Measurements from ENCODE around the gene PALB2. TPM values are rescaled to one million over a fixed set of nuclear protein-coding genes. Genes with fewer than 3 reads are reported as not detected.

The PALB2 gene
- total and polyA plus RNA-seq, 10 of the 15 experiments (the other 5 are each of a cell fraction or from before 2014, with no cell fraction given) = 9.2 to 24.6 (median 17.6) TPM

DNA sequence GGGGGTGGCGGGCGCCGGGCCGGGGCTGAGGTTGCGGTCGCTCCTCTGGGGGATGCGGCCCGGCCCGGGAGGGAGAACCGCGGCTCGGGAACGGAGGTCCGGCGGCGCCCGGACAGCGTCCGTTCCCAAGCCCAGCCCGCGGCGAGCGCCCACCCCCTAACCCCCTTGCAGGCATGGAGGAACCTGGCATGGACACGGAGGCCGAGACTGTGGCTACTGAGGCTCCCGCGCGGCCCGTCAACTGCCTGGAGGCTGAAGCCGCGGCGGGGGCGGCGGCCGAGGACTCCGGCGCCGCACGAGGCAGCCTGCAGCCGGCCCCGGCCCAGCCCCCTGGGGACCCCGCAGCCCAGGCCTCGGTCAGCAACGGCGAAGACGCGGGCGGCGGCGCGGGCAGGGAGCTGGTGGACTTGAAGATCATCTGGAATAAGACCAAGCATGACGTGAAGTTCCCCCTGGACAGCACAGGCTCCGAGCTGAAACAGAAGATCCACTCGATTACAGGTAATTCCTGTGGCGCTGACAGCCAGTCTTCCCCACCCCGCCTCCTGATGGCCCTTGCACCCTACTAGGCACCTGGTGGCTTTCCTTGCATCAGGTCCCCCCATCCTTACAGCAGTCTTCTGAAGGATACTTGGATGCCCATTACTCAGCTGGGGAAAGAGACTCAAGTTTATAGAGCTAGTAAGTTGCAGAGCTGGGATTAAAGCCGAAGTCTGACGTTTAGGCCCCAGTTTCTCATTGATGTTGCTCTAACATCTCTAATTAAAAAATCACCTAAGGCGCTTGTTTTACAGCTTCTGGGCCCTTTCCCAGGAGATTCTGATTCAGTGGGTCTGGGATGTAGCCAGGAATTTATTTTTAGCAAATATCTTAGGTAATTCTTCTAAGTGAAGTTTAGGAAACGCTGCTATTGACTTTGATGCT, 83.1 kb downstream of the PALB2 start (continued):
- TF ChIP-seq, protein P1, sequence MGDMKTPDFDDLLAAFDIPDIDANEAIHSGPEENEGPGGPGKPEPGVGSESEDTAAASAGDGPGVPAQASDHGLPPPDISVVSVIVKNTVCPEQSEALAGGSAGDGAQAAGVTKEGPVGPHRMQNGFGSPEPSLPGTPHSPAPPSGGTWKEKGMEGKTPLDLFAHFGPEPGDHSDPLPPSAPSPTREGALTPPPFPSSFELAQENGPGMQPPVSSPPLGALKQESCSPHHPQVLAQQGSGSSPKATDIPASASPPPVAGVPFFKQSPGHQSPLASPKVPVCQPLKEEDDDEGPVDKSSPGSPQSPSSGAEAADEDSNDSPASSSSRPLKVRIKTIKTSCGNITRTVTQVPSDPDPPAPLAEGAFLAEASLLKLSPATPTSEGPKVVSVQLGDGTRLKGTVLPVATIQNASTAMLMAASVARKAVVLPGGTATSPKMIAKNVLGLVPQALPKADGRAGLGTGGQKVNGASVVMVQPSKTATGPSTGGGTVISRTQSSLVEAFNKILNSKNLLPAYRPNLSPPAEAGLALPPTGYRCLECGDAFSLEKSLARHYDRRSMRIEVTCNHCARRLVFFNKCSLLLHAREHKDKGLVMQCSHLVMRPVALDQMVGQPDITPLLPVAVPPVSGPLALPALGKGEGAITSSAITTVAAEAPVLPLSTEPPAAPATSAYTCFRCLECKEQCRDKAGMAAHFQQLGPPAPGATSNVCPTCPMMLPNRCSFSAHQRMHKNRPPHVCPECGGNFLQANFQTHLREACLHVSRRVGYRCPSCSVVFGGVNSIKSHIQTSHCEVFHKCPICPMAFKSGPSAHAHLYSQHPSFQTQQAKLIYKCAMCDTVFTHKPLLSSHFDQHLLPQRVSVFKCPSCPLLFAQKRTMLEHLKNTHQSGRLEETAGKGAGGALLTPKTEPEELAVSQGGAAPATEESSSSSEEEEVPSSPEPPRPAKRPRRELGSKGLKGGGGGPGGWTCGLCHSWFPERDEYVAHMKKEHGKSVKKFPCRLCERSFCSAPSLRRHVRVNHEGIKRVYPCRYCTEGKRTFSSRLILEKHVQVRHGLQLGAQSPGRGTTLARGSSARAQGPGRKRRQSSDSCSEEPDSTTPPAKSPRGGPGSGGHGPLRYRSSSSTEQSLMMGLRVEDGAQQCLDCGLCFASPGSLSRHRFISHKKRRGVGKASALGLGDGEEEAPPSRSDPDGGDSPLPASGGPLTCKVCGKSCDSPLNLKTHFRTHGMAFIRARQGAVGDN (IDR thresholded peaks at IDR 0.05) = peak; percentile 69
- TF ChIP-seq, protein P2, sequence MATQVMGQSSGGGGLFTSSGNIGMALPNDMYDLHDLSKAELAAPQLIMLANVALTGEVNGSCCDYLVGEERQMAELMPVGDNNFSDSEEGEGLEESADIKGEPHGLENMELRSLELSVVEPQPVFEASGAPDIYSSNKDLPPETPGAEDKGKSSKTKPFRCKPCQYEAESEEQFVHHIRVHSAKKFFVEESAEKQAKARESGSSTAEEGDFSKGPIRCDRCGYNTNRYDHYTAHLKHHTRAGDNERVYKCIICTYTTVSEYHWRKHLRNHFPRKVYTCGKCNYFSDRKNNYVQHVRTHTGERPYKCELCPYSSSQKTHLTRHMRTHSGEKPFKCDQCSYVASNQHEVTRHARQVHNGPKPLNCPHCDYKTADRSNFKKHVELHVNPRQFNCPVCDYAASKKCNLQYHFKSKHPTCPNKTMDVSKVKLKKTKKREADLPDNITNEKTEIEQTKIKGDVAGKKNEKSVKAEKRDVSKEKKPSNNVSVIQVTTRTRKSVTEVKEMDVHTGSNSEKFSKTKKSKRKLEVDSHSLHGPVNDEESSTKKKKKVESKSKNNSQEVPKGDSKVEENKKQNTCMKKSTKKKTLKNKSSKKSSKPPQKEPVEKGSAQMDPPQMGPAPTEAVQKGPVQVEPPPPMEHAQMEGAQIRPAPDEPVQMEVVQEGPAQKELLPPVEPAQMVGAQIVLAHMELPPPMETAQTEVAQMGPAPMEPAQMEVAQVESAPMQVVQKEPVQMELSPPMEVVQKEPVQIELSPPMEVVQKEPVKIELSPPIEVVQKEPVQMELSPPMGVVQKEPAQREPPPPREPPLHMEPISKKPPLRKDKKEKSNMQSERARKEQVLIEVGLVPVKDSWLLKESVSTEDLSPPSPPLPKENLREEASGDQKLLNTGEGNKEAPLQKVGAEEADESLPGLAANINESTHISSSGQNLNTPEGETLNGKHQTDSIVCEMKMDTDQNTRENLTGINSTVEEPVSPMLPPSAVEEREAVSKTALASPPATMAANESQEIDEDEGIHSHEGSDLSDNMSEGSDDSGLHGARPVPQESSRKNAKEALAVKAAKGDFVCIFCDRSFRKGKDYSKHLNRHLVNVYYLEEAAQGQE (IDR thresholded peaks at IDR 0.05; ENCODE audit: low read depth, low read length) = no peak
- TF ChIP-seq NR2C1 (IDR thresholded peaks at IDR 0.05) (peak; percentile 41; the same call in 1 of the 2 replicates), CREB1 (IDR thresholded peaks at IDR 0.05; ENCODE audit: low read depth) (no peak), HDGF (IDR thresholded peaks at IDR 0.05) (no peak), ATF7 (IDR thresholded peaks at IDR 0.05; ENCODE audit: low read depth) (no peak), HCFC1 (IDR thresholded peaks at IDR 0.05; ENCODE audit: low read length) (no peak), ASH2L (IDR thresholded peaks at IDR 0.05; ENCODE audit: borderline replicate concordance, low read depth) (no peak), IRF4 (IDR thresholded peaks at IDR 0.05; ENCODE audit: low read depth, low read length) (no peak), ZNF207 (IDR thresholded peaks at IDR 0.05; ENCODE audit: borderline replicate concordance) (no peak), GABPA (IDR thresholded peaks at IDR 0.05; ENCODE audit: low read depth) (no peak), GATAD2B (conservative IDR thresholded peaks at IDR 0.05; ENCODE audit: low read depth) (peak; percentile 89), CHD1 (IDR thresholded peaks at IDR 0.05; ENCODE audit: low read depth, low read length) (no peak), NBN (IDR thresholded peaks at IDR 0.05) (no peak)
- TF ChIP-seq, protein P3, sequence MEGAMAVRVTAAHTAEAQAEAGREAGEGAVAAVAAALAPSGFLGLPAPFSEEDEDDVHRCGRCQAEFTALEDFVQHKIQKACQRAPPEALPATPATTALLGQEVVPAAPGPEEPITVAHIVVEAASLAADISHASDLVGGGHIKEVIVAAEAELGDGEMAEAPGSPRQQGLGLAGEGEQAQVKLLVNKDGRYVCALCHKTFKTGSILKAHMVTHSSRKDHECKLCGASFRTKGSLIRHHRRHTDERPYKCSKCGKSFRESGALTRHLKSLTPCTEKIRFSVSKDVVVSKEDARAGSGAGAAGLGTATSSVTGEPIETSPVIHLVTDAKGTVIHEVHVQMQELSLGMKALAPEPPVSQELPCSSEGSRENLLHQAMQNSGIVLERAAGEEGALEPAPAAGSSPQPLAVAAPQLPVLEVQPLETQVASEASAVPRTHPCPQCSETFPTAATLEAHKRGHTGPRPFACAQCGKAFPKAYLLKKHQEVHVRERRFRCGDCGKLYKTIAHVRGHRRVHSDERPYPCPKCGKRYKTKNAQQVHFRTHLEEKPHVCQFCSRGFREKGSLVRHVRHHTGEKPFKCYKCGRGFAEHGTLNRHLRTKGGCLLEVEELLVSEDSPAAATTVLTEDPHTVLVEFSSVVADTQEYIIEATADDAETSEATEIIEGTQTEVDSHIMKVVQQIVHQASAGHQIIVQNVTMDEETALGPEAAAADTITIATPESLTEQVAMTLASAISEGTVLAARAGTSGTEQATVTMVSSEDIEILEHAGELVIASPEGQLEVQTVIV (IDR thresholded peaks at IDR 0.05; ENCODE audit: borderline replicate concordance, partially characterized antibody) = no peak
- TF ChIP-seq, protein P4, sequence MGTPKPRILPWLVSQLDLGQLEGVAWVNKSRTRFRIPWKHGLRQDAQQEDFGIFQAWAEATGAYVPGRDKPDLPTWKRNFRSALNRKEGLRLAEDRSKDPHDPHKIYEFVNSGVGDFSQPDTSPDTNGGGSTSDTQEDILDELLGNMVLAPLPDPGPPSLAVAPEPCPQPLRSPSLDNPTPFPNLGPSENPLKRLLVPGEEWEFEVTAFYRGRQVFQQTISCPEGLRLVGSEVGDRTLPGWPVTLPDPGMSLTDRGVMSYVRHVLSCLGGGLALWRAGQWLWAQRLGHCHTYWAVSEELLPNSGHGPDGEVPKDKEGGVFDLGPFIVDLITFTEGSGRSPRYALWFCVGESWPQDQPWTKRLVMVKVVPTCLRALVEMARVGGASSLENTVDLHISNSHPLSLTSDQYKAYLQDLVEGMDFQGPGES (IDR thresholded peaks at IDR 0.05) = no peak
